ENCODE measurements around the gene CPNE2.

The CPNE2 gene

GRCh38 chr16:57081744-57082143, 10.6 kb upstream of the CPNE2 start:
- no peak for TF ChIP-seq CTCF (IDR thresholded peaks at IDR 0.05; ENCODE audit: low read depth, low read length, missing control alignments)
- no peak overlapping the region for H3K4me3 ChIP-seq (replicated peaks; ENCODE audit: low read depth, low read length)
- no peak for DNase-seq (ENCODE audit: extremely low read depth, low read depth)

GRCh38 chr16:57082664-57083063, 9.7 kb upstream of the CPNE2 start:
- no peak overlapping the region for H3K4me3 ChIP-seq (replicated peaks; ENCODE audit: low read depth, low read length)
- TF ChIP-seq CTCF (IDR thresholded peaks at IDR 0.05; ENCODE audit: low read depth, low read length, missing control alignments) = no peak

DNA sequence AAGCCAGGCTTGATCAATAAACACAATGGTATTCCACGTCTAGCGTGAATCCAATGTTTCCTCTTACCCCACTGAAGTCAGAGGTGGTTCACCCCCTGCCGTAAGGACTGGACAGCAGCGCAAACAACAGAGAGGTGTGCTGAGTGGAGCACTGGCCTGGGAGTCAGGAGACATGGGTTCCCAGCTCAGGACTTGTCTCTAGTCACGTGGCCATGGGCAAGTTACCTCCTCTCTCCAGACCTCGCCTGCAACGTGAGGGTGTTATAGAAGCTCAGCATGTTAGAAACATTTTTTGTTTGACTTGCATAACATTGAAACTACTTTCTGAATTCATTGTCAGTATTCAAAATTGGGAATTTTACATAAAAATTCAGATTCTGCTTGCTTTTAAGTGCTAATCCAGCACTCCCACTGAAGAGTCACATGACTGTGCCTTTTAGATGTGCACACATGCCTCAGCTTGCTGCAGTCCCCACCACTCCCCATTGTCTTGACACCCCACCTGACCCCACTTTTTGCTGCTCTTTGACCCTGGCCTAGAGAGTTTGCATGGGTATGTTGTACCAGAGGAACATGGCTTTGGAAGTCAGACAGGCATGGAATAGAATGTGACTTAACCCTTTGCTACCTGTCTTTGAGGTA, 8.8 kb upstream of the CPNE2 start:
- no peak for TF ChIP-seq CTCF (IDR thresholded peaks at IDR 0.05; ENCODE audit: low read depth, low read length, missing control alignments)
- no peak overlapping the region for H3K4me3 ChIP-seq (replicated peaks; ENCODE audit: low read depth, low read length)
- DNase-seq (ENCODE audit: extremely low read depth, low read depth) = no peak

More at GRCh38 chr16:57082664-57083063, 9.7 kb upstream of the CPNE2 start:
- no peak for DNase-seq (ENCODE audit: extremely low read depth, low read depth)

GRCh38 chr16:57084257-57084770, 8.1 kb upstream of the CPNE2 start:
- DNase-seq (ENCODE audit: extremely low read depth, low read depth) = peak; percentile 56
- TF ChIP-seq CTCF (IDR thresholded peaks at IDR 0.05; ENCODE audit: low read depth, low read length, missing control alignments) = peak; percentile 99
- H3K4me3 ChIP-seq (replicated peaks; ENCODE audit: low read depth, low read length) = no peak overlapping the region

DNA sequence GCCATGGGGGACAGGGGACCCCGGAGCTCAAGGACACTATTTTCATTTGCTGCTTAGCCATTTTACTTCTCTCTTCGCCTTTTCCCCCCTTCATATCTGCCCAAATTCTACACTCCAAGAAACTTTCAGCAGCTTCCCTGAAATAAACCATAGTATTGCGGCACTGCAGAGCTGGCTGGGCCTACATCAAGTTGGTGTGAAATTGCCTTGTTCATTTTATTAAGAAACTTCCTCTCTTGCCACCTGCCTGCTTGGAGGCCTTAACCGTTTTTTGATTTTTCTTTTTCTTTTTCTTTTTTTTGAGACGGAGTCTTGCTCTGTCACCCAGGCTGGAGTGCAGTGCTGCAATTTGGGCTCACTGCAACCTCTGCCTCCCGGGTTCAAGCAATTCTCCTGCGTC, 7.4 kb upstream of the CPNE2 start:
- no peak overlapping the region for H3K4me3 ChIP-seq (replicated peaks; ENCODE audit: low read depth, low read length)
- no peak for TF ChIP-seq CTCF (IDR thresholded peaks at IDR 0.05; ENCODE audit: low read depth, low read length, missing control alignments)
- DNase-seq (ENCODE audit: extremely low read depth, low read depth) = no peak

- no peak for TF ChIP-seq CTCF (IDR thresholded peaks at IDR 0.05; ENCODE audit: low read depth, low read length, missing control alignments)
- no peak for DNase-seq (ENCODE audit: extremely low read depth, low read depth)
Measured at GRCh38 chr16:57087003-57087402, 5.4 kb upstream of the CPNE2 start.

DNA sequence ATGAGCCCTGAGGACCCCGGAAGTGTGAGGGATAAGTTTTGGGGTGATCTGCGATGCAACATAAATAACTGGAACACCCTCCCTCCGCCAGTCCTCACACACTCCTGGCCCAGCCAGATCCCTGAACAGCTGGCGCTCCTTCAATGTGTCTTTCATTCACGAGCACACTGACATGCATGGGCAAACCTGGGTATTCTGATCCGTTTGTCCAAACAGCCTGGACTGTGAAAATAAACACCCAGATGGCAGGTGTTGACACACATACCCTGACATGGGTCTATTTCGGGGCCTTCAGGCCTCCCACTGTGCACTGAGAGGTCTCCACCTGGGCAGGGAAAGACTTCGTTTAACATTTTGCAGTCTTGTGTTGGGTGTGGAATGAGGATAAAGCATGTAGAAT, 3.0 kb upstream of the CPNE2 start:
- no peak for DNase-seq (ENCODE audit: extremely low read depth, low read depth)
- TF ChIP-seq CTCF (IDR thresholded peaks at IDR 0.05; ENCODE audit: low read depth, low read length, missing control alignments) = no peak
- no peak overlapping the region for H3K4me3 ChIP-seq (replicated peaks; ENCODE audit: low read depth, low read length)

More at GRCh38 chr16:57087003-57087402, 5.4 kb upstream of the CPNE2 start:
- no peak overlapping the region for H3K4me3 ChIP-seq (replicated peaks; ENCODE audit: low read depth, low read length)

All from HFF-Myc (cell line).